ENCODE measurements around the gene SUSD3.

Gene SUSD3

DNA sequence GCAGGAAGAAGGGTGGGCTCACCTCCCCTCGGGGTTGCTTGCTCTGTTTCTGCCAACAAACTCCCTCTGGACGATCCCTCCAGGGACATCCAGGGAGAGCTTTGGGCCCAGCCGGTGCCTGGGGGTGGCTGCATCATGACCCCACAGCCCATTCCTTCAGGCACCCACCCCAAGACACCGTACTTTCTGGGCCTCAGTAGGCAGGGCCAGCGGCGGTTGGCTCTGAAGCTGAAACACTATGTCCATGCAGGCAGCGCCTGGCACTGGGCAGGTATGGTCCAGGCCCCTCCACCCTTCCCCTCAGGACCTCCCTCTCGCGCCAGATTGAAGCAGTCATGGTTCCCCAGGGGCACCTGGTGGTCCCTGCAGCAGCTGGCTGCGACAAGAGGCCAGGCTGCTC lies 18.5 kb upstream of the SUSD3 start:
- no peak for TF ChIP-seq CTCF (IDR thresholded peaks at IDR 0.05; ENCODE audit: insufficient read depth, low read length, missing control alignments)
- ChIA-PET CTCF (no interaction called here), POLR2A (no interaction called here)

DNA sequence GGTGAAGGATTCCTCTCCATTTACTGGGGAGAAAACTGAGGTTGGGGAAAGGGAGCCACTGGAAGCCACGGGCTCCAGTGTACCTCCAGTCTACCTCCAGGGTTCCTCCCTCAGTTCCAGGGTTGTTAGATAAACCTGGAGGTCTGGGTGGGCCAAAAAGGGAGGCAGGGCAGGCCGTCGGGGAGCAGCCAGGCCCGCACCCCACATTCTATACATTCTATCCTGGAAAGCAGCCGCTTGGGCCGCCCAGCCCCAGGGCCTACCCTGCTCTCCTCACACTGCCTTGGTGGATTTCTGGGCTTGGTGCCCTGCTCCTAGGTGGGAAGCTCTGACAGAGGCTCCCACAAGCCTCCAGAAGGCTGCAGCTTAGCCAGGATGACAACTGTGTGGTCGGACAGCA lies 18.1 kb upstream of the SUSD3 start:
- ChIA-PET POLR2A (no interaction called here), CTCF (no interaction called here)
- H3K4me3 ChIP-seq (ENCODE audit: low read depth, low read length) = no peak overlapping the region
- no peak for DNase-seq (ENCODE audit: low read depth, low spot score)
- TF ChIP-seq CTCF (IDR thresholded peaks at IDR 0.05; ENCODE audit: insufficient read depth, low read length, missing control alignments) = no peak

More for the DNA sequence above, 18.5 kb upstream of the SUSD3 start:
- DNase-seq (ENCODE audit: low read depth, low spot score) = no peak
- no peak overlapping the region for H3K4me3 ChIP-seq (ENCODE audit: low read depth, low read length)

GRCh38 chr9:93041108-93041802 lies 17.2 kb upstream of the SUSD3 start:
- DNase-seq (ENCODE audit: low read depth, low spot score) = no peak

GRCh38 chr9:93043122-93043521 lies 15.4 kb upstream of the SUSD3 start:
- ChIA-PET CTCF (no interaction called here), POLR2A (no interaction called here)
- no peak overlapping the region for H3K4me3 ChIP-seq (ENCODE audit: low read depth, low read length)
- no peak for DNase-seq (ENCODE audit: low read depth, low spot score)
- TF ChIP-seq CTCF (IDR thresholded peaks at IDR 0.05; ENCODE audit: insufficient read depth, low read length, missing control alignments) = no peak

More at GRCh38 chr9:93041108-93041802, 17.2 kb upstream of the SUSD3 start:
- no peak for TF ChIP-seq CTCF (IDR thresholded peaks at IDR 0.05; ENCODE audit: insufficient read depth, low read length, missing control alignments)
- H3K4me3 ChIP-seq (ENCODE audit: low read depth, low read length) = no peak overlapping the region
- CTCF ChIA-PET = no interaction called here
- POLR2A ChIA-PET = no interaction called here

DNA sequence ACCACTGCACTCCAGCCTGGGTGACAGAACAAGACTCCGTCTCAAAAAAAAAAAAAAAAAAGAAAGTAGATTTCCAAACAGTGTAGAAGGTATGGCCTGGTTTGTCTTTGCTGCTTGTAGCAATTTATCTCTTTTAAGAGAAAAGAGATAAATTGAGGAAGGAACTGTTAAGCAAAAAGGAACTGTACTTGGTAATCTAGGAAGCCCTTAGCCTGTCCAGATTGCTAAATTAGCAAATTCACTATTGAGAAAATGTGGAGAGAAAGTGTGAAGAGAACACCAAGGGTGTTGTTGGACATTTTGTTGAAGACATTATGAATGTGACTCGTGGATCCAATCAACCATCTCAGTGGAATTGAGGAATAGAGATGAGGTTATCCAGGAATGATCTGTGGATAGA lies 13.0 kb upstream of the SUSD3 start:
- TF ChIP-seq CTCF (IDR thresholded peaks at IDR 0.05; ENCODE audit: insufficient read depth, low read length, missing control alignments) = no peak
- ChIA-PET POLR2A (no interaction called here), CTCF (no interaction called here)
- no peak overlapping the region for H3K4me3 ChIP-seq (ENCODE audit: low read depth, low read length)
- no peak for DNase-seq (ENCODE audit: low read depth, low spot score)

DNA sequence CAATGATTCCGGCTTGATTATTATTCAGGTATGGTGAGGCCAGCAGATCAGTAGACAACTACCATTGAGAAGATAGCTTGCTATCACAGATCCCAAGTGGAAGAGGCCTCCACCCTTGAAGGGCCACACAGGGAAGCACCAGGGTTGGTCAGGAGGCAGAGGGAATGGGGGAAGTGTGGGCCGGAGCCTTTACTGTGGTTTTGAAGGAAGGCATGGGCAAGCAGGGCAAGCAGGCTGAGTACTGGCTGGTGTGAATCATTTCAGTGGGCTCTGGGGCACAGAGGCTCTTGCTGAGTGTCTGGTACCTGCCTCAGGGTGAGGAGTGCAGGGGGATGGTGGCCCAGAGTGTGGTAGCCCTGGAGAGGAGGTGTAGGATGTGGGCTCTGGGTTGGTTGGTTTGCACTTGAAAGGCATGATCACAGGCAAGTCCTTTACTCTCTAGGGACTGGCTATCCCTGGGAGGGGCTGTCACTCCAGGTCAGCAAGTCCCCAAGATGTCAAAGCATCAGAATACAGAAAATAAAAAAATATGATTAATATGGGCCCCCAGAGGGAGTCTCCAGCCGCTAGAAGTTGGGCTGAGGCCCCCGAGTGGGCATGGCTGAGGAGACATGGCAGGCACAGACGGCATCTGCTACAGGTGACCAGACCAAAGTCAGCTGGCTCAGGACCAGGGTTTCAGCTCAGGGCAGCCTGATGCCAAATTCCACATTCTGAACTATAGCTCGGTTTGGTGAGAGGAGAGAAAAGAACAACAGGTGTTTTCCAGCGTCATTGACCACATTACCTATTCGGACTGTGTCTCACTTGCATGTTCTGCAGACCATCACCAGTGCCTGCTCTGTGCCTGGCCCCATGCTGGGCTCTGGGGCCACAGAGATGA lies 9.7 kb upstream of the SUSD3 start:
- DNase-seq (ENCODE audit: low read depth, low spot score) = no peak
- CTCF ChIA-PET = no interaction called here
- no peak for TF ChIP-seq CTCF (IDR thresholded peaks at IDR 0.05; ENCODE audit: insufficient read depth, low read length, missing control alignments)
- POLR2A ChIA-PET = no interaction called here
- H3K4me3 ChIP-seq (ENCODE audit: low read depth, low read length) = no peak overlapping the region

Data from AG04449 (cell line).